ENCODE measurements around the gene HJURP. TPM values are rescaled to one million over a fixed set of nuclear protein-coding genes. Genes with fewer than 3 reads are reported as not detected.

Gene HJURP
- total and polyA plus RNA-seq, 9 of the 15 experiments (the other 6 are each of a cell fraction or from before 2014, with no cell fraction given) = 13.8 to 102 (median 28.3) TPM

GRCh38 chr2:233814056-233814835, 40.1 kb downstream of the HJURP start:
- peak; percentile 83 for ATAC-seq
- 0% methylated on average over 1 of the region's 2 CpGs for WGBS (ENCODE audit: insufficient coverage, low coverage, missing lambda C conversion rate)
- POLR2A ChIA-PET = interaction anchor here (0.6 to 0.7 kb wide), 2 partner anchors 166 to 421 kb away, joined by 3 to 4 read pairs; no protein-coding TSS in a partner anchor
- TF ChIP-seq ATF6 (CRISPR knock-in tag; IDR thresholded peaks at IDR 0.05) (no peak), U2AF1 (optimal IDR thresholded peaks at IDR 0.05; ENCODE audit: low read depth, low read length) (no peak), ZNF655 (CRISPR knock-in tag; IDR thresholded peaks at IDR 0.05) (no peak), FOXA3 (CRISPR knock-in tag; conservative IDR thresholded peaks at IDR 0.05 in 1 of 2, IDR thresholded peaks at IDR 0.05 in 1 of 2) (no peak), CBFB (CRISPR knock-in tag; IDR thresholded peaks at IDR 0.05) (no peak), SNIP1 (IDR thresholded peaks at IDR 0.05; ENCODE audit: low read depth) (no peak), CC2D1A (IDR thresholded peaks at IDR 0.05) (no peak), HCFC1 (IDR thresholded peaks at IDR 0.05; ENCODE audit: low read depth, low read length) (peak; percentile 80), HNRNPH1 (optimal IDR thresholded peaks at IDR 0.05; ENCODE audit: low read depth, low read length) (no peak), ZNF384 (IDR thresholded peaks at IDR 0.05; ENCODE audit: low read depth, low read length) (no peak), FIP1L1 (IDR thresholded peaks at IDR 0.05; ENCODE audit: low read depth, low read length, poor library complexity, severe bottlenecking) (no peak)
- TF ChIP-seq, protein P1, sequence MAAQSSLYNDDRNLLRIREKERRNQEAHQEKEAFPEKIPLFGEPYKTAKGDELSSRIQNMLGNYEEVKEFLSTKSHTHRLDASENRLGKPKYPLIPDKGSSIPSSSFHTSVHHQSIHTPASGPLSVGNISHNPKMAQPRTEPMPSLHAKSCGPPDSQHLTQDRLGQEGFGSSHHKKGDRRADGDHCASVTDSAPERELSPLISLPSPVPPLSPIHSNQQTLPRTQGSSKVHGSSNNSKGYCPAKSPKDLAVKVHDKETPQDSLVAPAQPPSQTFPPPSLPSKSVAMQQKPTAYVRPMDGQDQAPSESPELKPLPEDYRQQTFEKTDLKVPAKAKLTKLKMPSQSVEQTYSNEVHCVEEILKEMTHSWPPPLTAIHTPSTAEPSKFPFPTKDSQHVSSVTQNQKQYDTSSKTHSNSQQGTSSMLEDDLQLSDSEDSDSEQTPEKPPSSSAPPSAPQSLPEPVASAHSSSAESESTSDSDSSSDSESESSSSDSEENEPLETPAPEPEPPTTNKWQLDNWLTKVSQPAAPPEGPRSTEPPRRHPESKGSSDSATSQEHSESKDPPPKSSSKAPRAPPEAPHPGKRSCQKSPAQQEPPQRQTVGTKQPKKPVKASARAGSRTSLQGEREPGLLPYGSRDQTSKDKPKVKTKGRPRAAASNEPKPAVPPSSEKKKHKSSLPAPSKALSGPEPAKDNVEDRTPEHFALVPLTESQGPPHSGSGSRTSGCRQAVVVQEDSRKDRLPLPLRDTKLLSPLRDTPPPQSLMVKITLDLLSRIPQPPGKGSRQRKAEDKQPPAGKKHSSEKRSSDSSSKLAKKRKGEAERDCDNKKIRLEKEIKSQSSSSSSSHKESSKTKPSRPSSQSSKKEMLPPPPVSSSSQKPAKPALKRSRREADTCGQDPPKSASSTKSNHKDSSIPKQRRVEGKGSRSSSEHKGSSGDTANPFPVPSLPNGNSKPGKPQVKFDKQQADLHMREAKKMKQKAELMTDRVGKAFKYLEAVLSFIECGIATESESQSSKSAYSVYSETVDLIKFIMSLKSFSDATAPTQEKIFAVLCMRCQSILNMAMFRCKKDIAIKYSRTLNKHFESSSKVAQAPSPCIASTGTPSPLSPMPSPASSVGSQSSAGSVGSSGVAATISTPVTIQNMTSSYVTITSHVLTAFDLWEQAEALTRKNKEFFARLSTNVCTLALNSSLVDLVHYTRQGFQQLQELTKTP (IDR thresholded peaks at IDR 0.05; ENCODE audit: low read depth in 1 of 2, partially characterized antibody in 2 of 2) = no peak
- TF ChIP-seq, protein P2, sequence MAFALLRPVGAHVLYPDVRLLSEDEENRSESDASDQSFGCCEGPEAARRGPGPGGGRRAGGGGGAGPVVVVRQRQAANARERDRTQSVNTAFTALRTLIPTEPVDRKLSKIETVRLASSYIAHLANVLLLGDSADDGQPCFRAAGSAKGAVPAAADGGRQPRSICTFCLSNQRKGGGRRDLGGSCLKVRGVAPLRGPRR (CRISPR knock-in tag; IDR thresholded peaks at IDR 0.05) = no peak

More at GRCh38 chr2:233814056-233814835, 40.1 kb downstream of the HJURP start:
- no peak overlapping the region for H3K9ac ChIP-seq (ENCODE audit: insufficient read depth in 1 of 2, low read depth in 2 of 2, low read length in 2 of 2)
- no peak overlapping the region for H2AFZ ChIP-seq (ENCODE audit: low read depth, low read length)
- H3K9me1 ChIP-seq (ENCODE audit: control insufficient read depth, insufficient read depth, low read length) = no peaks in the 10 kb centered on the region
- no peaks in the 10 kb centered on the region for H3K36me3 ChIP-seq (ENCODE audit: control insufficient read depth, insufficient read depth, low read length)
- no peaks in the 10 kb centered on the region for H3K79me2 ChIP-seq (ENCODE audit: control insufficient read depth, insufficient read depth, low read length)
- CTCF ChIA-PET (ENCODE audit: low intra/inter-chr PET ratio) = no interaction called here
- H3K27me3 ChIP-seq (ENCODE audit: control insufficient read depth in 2 of 2, insufficient read depth in 2 of 2, low read length in 2 of 2) = peaks cover 2 to 25% of the 10 kb centered on the region in 2 experiments; a peak in 3 of 5 replicates
- intact Hi-C loops (cut with micrococcal nuclease) (no loop called here), in situ Hi-C loops (cut with MboI) (no loop called here)
- no TSS peak for BruUV-seq (replicated peaks)
- FAIRE-seq (peak; percentile 46), DNase-seq (ENCODE audit: extremely low read depth in 1 of 4, low spot score in 3 of 4) (peak in 3 of 4 experiments; percentile 31 to 53 (median 33))
- H4K20me1 ChIP-seq (replicated peaks; ENCODE audit: control insufficient read depth, insufficient read depth, low read length) = no peaks in the 10 kb centered on the region
- no peaks in the 10 kb centered on the region for H3K9me3 ChIP-seq (replicated peaks; ENCODE audit: control insufficient read depth, insufficient read depth, low read depth, low read length)
- H3K4me1 ChIP-seq (replicated peaks in 1 of 2; ENCODE audit: control insufficient read depth in 2 of 2, insufficient read depth in 2 of 2, low read length in 2 of 2) = no peaks in the 10 kb centered on the region; a peak in 1 of 5 replicates
- H3K4me3 ChIP-seq = no peak overlapping the region
- no peak overlapping the region for H3K4me2 ChIP-seq (ENCODE audit: insufficient read depth, low read length)
- H3K27ac ChIP-seq (ENCODE audit: extremely low read depth, low read depth, low read length) = no peak overlapping the region

Data from K562 (cell line).